GM23248 (cell line): Measurements from ENCODE around the gene NEUROD2.

Source experiments
- EZH2 ChIP-seq: fragments of 200-600 bp; sonication (generic); IDR thresholded peaks from 2 replicates; pipeline ENCODE4 v1.6.1; 2018; ENCODE audit warnings: antibody characterized with exemption, mild to moderate bottlenecking; ENCODE audit not compliant: insufficient read depth, poor library complexity, severe bottlenecking
- EZH2phosphoT487 ChIP-seq: fragments of 200-600 bp; sonication (generic); IDR thresholded peaks from 2 replicates; pipeline ENCODE4 v1.6.1; 2018; ENCODE audit warnings: antibody characterized with exemption, moderate library complexity, mild to moderate bottlenecking, low read depth; ENCODE audit not compliant: insufficient read depth

GRCh38 chr17:39639566-39640458 is 32.1 kb upstream of the NEUROD2 start:
- TF ChIP-seq EZH2 (no peak), EZH2phosphoT487 (no peak)
